Activated CD8-positive, alpha-beta memory T cell treated with anti-CD3 and anti-CD28 coated beads, Interleukin-2, amount 50 U/mL, for 48 hours (primary cell): ENCODE measurements around the gene KCTD19.

ENCODE experiments used
- DNase-seq: peaks from one replicate; pipeline ENCODE4 v3.0.0-alpha.2; 2020

The KCTD19 gene

DNA sequence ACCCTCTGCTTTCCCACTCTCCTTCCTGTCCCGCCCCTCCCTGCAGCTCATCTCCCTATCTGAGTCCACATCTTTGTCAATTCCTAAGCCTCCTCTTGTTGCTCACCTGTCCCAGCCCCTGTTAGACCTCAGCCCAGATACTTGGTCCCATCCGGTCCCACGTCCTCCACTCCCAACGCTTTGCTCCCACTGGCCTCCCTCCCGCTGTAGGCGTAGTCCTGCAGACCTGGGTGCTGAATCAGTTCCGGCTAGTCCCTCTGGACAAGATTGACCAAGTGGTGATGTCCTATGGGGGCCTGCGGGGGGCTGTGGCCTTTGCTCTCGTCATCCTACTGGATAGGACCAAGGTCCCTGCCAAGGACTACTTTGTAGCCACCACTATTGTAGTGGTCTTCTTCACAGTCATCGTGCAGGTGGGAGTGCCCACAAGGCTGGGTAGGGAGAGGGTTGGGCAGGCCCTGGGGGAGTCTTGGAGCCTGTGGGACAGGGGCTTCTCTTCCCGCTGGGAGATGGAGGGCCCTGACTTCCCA is 69.8 kb downstream of the KCTD19 start:
- DNase-seq = no peak

- DNase-seq = no peak
Observed at GRCh38 chr16:67255553-67256221, 70.9 kb downstream of the KCTD19 start.

- DNase-seq = no peak
Observed at GRCh38 chr16:67254801-67255552, 71.6 kb downstream of the KCTD19 start.

GRCh38 chr16:67252609-67253497 is 73.7 kb downstream of the KCTD19 start:
- DNase-seq = no peak

DNA sequence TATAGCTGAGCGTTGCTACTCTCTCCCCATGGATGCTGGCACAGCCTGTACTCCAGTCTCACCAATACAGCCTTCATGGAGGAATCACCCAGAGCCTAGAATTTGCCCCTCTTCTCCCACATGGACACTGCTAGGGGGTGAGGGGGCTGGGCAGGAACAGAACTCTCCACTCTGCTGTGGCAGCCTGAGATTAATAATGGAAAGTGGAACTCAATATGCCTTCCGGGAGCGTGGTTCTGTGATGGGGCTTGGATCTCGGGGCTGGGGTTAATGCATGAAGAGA is 76.6 kb downstream of the KCTD19 start:
- no peak for DNase-seq

DNA sequence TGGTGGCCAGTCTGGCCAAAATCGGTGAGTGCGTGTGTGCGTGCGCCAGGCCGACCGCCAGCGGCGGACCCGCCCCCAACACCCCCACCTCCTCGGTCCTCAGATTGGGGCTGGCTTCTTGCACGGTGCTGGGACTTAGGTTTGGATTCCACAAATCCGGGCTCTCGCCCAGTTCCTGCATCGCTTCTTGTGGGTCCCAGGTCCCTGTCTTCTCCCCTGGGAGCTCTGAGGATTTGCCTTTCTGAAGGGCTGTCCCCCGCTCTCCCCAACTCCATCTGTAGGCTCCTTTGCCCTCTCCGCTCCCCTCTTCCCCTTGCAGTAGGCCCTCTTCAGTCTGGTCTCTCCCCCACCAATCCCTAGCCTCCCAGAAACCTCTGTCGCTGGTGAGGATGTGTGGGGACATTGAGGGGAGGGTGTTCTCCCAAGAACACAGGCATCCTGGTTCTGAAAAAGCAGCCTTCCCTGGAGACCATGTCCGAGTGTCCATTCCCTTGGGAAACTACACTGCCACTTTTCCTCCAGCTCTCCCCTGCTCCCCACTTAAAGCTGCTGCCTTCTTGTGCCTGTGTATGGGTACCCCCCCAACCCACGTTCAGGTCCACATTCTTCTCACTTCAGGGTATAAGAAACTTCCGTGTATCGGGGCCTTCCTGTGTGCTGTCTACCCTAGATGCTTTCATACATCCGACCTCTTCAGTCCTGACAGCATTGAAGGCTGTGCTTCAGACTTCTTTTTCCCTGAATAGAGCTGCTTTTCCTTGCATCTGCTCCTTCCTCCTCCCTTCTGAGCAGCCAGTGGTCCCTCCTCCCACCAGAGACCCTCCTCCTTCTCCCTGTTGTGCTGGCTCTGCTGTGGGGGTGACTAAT is 77.1 kb downstream of the KCTD19 start:
- no peak for DNase-seq

DNA sequence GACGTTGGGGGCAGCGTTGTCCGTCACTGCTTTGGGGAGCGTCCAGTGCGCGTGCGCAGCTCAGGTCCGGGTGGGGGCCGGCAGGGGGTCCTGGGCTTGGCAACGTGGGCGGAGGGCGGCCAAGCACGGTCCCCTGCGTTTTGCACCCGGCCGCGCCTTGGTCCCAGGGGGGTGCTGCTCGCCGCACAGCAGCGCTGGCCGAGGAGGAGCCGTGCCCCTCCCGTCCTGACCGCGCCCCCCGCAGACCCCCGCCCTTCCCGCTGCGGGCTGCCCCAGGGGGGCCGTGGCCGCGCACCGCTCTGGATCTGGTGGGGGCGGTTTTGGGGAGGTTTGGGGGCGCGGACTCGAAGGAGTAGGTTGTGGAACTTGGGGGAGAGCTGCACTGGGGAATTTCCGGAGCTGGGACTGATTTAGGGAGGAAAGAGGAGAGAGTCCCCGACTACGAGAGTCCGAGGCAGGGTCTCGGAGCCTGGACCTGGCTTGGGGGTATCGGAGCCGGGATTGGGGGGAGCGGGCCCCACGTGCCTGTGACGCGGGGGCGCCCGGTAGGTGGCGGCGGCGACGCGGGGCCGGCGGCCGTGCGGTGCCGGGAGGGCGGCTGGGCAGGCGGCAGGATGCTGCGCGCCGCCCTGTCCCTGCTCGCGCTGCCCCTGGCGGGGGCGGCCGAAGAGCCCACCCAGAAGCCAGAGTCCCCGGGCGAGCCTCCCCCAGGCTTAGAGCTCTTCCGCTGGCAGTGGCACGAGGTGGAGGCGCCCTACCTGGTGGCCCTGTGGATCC is 78.0 kb downstream of the KCTD19 start, which contains the start of gene SLC9A5:
TSS of gene SLC9A5 (plus strand) at position 579 of the 777 bp plus-strand sequence. CDS start at position 615, 36 bp downstream.
- no peak for DNase-seq

- no peak for DNase-seq
Observed at GRCh38 chr16:67248073-67248400, 78.5 kb downstream of the KCTD19 start.

GRCh38 chr16:67247192-67248072 is 79.1 kb downstream of the KCTD19 start, which contains the start of gene FHOD1:
Gene FHOD1 (minus strand): TSS chr16:67247481. CDS start chr16:67247410, 71 bp downstream.
- DNase-seq = peak; percentile 100

DNA sequence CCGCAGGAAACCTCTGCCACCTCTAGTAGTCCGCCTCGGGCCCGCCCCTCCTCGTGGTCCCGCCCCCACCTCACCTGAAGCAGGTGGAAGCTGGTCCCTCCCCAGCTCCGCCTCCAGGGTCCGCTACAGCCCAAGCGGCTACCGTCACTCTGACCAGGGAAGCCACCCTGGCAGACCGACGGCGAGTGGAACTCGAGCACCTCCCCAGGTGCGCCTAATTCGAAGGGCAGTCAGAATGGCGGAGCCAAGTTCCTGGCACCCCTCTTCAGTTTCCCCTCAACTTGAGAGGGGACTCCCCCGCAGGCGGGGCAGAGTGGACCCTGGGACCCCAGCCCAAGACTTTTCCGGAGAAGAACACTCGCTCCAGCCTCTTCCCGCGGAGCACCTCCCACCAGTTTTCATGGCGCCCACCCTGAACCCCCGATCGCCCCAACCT is 79.8 kb downstream of the KCTD19 start:
- DNase-seq = no peak

DNA sequence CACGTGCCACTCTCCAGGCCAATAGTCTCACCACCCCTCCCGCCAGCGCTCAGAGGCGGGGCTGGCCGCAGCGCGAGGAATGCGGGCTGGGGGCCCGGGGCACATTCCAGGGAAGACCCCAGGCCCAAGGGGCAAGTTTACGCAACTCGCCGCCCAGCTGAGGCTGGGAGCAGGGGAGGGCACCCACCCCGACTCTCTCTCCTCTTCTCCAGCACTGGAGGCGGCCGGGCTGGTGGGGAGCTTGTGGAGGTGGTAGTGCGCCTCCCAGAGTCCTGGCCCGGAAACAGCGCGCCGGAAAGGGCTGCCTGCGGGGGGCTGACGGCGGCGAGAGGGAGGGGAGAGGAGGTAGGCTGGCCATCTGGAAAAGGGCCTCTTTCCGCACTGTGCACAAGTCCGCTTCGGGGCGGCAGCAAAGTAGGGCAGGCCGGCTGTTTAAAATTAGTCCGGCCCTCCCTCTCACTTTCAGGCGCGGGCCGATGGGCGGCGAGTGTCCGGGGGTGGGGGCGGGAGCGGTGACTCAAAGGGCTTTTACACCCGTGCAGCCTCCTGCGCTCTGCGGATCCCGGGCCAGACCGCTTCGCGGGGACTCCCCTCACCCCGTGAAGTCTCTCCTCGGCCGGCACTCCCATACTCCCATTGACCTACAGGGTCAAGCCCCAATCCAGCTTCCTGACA is 80.3 kb downstream of the KCTD19 start:
- peak; percentile 86 for DNase-seq

DNA sequence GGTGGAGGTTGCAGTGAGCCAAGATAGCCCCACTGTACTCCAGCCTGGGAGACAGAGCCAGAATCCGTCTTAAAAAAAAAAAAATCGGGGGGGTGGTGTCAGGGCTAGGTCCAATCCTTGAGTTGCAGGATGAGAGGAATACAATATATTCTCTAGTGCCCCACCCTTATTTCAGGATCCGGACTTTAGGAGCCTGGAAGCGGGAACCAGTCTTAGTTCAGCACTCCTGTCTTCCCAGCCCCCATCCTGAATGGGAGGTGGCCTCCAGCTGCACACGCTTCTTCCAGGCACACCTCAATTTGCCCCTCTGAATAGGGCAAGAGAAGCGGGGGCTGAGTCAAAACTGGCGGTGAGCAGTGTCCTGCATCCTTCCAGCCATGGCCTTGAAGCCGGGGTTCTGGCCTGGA is 80.9 kb downstream of the KCTD19 start:
- DNase-seq = no peak

GRCh38 chr16:67245186-67245585 is 81.4 kb downstream of the KCTD19 start:
- DNase-seq = no peak

GRCh38 chr16:67244387-67245185 is 82.0 kb downstream of the KCTD19 start:
- peak; percentile 83 for DNase-seq

DNA sequence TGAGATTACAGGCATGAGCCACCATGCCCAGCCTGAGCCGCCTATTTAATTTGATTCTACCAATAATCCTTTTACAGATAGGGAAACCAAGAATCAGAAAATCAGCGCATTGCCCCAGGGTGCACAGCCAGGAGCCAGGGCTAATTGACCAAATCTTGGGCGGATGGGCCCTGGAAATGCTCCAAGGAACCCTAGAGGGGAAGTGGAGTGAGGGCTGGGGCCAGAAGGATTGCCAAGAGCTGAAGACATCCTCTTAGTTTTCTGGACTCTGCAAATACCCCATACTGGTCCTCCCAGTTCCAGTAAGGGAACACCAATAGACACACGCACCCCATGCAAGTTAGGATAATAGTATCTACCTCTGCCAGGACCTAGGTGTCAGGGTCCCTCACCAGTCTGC is 83.1 kb downstream of the KCTD19 start:
- no peak for DNase-seq

DNA sequence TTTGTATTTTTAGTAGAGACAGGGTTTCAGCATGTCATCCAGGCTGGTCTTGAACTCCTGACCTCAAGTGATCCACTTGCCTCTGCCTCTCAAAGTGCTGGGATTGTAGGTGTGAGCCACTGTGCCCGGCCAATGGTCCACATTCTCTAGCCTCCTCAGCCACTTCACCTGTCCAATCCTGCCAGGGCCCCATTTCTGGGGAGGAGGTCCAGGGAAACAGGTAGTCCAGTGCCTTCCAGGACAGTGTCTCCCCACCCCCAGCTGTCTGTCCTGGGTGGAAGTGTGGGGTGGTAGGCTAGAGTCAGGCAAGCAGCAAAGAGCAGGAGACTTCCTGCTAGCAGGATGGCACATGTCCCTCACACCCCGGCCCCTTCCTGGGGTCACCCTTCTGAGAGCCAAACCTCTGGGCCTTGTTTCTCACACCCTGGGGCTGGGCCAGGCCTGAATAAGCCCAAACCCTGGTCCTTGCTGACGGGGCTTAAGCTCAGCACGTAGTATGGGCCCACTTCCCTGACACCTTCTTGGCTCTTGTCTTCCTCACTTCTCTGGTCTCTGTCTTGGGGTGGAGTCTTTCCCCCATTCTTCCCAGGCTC is 84.3 kb downstream of the KCTD19 start:
- no peak for DNase-seq

- DNase-seq = no peak
Observed at GRCh38 chr16:67241008-67241900, 85.3 kb downstream of the KCTD19 start.
